Measurements from ENCODE around the gene ITPKB.

The ITPKB gene

DNA sequence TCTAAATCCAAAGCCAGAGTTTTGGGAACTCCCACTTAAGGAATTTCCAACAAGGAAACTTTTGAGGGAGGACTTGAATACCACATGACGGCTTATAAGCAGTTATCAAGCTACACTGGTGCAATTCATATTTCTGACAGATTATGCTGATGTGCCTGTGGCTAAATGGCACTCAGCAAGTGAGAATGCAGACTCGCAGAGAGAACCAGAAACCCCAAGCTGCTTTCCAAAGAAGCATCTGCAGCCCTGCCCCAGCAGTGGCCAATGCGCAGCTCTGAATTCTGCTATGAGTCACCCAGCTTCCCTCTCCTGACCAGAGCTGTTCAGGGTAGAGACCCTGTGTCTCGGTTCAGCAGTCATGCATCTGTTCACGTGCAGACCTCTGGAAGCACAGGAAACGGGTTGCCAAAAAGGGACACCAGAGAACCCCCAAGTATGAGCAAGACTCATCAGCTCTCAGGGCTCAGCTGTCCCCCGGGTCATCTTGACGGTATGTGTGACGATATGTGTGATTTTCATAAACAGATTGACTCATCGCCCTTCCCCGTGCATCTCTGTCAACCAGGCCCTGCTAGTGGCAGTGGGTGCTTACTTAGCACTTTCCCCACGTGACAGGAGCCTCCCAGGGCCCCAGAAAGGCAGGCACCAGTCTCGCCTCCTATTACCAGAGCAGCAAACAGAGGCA is 76.3 kb downstream of the ITPKB start:
- no peak for DNase-seq

DNA sequence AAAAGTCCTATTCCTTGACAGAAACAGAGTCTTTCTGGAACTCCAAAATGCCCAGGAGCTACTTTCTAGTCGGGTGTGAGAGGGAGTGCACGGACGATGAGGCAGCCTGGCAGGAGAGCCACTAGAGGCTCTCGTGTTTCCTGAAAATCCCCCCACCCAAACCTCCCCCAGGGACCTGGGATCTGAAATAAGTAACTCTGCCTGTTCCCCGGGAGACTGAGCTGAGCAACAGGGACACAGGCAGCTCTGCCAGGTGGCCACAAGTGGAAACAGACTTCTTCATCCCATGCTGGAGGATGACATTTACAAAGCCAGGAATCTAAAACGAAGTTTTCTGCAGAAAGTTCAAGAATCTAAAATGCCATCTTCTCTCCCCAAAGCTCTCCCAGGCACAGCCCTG is 77.1 kb downstream of the ITPKB start:
- DNase-seq: no peak

DNA sequence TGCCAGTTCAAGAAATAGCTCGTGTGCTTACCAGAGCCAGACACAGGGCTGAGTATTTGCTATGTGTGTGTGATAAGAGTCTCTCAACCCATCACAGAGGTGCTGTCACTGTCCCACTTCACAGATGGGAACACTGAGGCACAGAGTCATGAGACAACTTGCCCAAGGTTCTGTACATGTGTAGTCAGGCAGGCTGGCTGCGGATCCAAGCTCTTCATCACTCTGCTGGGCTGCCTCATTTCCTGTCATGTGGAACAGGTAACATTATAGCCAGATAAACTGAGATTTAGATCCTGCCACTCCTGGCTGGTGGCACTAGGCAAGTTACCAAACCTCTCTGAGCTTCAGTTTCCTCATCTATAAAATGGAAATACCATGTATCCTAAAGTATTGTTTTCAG is 77.8 kb downstream of the ITPKB start:
- DNase-seq: no peak

DNA sequence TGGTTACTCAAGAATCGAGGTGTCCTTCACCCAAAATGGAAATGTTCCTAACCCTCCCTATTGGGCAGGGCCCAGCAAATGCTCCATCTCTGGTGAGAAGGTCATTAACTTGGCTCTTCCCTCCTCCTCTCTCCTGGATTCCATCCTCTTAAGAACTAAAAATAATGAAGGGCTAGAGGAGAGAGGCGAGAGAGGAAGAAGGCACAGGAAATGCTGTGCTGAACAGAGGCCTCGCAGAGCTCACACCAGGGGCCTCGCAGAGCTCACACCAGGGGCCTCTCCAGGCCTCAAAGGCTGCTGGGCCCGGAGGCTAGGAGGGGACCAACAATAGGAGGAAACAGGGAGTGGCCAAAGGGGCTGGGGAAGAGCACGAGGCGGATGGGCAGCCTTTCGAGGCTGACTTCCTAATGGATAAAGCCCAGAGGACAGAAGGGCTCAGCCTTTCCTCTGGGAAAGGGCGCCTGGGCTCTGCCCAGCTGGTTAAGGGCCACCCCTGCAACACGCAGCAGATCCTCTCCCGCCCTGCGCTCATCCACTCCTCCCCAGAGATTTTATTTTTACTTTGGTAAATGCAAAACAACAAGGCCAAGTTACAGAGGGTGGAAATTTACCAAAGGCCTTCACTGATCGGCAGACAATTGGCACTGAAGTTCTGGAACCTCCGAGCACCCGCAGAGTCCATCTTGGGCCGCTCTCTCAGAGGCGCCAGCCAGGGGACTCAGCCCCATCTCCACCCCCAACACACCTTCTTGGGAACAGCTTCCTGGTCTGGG is 78.5 kb downstream of the ITPKB start:
- no peak for DNase-seq

DNA sequence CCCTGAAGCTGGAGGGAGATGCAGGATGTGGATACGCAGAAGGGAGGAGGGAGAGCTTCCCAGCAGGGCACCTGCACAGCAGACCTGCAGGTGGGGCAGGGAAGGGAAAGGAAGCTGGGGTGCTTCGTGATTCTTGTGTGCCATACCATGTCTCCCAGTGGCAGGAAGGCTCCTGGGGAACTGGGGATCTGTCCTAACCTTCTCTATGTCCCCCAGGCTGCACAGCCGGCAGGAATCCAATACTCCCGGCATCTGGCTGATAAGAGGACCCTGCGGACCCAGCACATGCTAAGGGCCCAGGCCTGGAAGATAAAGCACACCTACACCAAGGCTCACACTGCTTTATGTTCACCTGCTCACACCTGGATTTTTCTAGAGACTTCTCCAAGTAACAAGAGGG is 79.4 kb downstream of the ITPKB start:
- DNase-seq: no peak

DNA sequence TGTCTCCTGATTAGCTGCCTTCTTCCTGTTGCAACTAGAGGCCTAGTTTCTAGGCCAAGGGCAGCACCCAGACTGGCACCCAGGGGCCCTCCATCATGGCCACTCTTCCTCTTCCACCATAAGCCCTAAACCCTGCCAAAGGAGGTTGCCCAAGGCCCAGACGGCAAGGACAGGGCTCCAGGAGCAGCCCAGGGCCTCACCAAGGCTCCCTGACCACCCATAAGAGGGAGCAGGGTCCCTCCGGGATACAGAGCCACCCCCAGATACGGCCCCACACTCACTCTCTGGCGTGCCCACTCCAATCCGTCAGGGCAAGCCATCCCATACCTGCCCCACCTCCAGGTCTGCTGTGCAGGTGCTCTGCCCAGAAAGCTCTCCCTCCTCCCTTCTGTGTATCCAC is 79.9 kb downstream of the ITPKB start:
- DNase-seq: no peak

DNA sequence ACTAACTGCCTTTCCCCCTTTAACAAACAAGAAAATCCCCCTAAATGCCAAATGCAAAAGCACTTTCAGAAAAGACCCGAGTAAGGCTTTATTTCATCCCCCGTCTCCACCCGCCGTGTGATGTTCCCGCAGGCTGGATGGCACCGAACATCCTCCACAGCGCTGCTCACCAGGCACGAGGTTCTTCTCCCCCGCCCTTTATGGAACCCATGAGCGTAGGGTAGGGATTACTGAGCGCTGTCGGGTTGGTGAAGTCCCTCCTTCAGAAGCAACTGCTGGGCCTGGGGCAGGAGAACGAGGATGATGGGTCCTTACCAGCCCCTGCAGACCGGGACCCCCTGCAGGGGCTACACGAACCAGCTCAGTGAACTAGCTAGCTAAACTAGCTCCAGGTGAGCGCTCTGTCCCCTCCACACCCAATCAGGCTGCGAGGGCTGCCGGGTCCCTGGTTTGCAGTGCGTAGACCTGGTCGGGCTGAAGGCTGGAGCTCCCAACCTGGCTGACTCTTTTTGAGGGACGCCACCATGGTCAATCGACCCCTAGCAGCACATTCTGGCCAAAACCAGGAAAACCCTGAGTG is 80.4 kb downstream of the ITPKB start:
- DNase-seq: no peak

DNA sequence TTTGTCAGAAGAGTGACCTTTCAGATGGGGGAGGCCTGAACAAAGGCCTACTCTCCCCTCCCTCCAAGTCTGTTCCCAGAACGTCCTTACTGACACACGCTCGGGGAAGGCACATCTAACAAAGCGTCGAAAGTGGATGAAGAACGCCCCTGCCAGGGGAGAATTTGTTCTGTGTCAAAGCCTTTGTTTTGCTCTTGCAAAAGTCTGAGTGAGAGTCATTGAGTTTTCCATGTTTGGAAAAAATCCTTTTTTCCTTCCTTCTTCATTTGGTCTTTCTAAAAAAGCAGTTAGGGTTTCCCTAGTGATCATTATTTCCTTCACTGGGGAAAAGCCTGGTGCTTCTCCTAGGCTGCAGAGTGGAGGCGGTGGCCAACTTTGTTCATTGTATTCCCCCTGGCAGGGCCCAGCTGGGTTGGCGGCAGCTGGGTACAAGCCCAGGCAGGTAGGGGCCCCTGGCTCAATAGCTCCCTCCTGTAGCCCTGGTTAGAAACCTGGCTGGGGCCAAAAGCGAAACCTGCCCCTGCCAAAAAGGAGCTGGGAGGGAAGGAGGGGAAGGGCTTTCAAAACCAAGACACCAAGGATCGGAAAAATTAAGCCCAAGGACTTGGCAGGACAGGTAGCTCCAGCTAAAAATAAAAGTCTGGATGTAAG is 81.1 kb downstream of the ITPKB start:
- peak; percentile 54 for DNase-seq

DNA sequence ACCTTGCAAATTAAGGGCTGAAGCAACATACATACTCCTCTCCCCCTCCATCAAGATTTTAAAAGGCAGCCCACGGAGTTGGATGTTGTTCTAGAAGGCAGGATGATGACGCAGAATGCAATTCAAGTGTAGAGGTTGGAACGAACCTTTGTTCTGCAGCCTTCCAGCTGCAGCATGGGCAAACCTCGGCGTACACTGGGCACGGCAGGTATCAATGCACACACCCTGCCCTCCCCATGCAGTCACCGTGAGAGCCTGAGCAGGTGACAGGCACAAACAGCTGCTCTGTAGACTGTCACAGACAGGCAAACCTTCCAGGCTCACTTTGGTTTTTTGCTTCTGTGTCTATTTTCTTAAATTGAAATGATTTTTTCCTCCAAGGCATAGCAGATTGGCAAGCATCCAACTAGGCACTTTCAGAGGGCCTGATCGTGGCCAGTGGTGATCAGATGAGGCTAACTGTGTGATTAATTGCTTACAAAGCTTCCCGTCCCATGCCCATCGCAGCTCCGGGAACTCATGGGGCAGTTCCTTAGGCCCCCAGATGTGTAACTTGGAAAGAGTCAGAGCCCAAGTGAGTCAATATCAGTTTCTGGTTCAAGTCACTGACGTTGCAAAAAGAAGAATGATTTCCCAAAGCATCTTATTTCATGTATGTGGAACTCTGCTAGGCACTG is 82.3 kb downstream of the ITPKB start:
- peak; percentile 78 for DNase-seq

DNA sequence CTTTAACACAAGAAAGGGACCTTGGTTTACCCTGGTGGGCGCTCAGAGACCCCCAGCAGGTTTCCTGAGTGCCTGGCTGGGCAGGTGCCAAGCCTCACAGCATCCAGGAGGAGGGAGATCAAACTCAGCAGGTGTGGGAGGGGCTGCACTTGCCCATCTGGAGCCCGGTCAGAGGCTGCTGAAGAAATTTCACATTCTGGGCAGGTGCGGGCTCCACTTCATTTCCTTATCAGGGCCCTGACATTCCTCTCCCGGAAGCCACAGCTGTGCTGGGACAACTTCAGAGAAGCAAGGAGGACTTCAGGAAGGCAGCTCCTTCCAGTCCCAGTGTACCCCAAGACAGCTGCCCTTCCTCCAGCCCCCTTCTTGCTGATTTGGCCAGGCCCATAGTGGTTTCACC is 82.9 kb downstream of the ITPKB start:
- DNase-seq: peak; percentile 70

DNA sequence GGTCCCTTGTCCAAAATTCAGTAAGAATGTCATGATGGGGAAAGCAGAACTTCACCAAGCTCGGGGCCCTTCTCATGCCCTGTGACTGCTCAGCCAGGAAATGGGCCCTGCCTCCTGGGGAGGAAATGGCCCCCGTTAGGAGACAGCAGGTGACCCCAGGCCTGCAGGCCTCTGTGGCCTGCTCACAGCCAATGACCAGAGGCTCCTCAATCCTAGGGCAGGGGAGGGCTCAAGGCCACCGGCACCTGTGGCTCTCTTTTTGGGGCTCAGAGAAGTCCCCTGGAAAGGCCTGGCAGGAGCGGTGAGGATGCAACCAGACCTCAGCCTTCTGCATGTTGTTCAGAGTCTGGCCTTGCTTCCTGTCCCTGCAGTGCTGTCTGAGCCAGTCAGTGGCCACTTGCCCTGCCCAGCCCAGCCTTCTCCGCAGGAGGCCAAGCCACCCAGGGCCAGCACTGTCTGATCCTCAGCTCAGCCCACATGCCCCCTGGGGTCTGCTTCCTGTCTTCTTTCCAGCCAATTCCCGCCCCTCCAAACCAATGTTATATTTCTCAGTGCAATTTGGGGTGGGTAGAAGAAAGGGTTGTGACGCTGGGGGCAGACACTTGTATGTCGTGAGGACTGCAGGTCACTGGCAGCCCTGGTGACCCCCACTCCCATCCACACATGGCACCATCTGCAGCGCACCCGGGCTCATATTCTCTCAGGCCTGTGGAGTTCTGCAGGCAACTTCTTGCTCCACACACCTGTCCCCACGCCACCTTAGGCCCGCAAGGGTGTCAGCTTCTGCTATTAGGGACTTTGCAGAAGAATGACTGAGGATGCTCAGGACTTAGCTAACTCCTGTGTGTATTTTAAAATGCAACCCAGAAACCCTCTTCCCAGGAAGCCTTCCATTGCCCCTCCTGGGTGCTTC is 83.6 kb downstream of the ITPKB start:
- DNase-seq: no peak

DNA sequence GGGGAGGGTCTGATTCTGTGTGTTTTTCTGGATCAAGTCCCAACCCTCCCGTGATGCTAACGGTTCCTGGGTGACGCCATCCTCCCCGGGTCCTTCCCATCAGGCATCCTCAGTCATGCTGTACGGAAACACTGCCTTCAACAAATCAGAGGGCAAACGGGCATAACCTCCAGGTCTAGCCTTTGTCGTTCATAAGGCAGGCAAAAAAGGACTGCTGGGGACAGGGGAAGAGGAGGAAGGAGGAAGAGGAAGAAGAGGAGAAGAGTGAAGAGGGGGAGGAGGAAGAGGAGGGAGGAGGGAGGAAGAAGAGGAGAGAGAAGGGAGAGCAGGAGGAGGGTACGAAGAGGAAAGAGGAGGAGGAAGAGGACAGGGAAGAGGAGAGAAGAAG is 84.4 kb downstream of the ITPKB start:
- DNase-seq: no peak

DNA sequence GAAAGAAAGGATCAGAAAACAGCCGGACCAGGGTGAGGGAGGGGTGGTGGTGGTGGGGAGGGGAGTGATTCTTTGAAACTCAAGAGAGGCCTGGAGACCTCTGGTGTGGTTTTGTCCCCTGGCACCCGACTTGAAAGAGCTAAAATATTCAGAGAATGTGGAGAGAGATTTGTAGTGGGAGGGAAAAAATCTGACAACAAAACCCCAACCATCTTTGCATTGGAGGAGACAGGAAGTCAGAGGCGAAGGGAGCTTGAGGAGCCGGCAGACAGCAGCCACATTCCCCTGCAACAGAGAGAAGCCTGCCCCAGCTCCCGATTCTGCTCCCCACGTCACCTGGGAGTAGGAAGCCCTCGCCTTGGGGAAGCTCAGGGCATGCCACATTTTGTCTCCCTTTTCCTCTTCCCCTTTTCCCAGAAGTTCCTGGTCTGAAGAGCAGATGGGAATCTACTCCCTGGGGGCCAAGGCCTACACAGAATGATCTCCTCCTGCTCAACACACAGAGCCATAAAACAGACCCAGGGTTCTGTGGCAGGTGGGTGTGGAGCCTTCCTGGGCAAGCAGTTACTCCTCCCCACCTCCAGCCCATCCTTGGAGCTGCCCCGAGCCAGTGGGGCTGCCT is 84.9 kb downstream of the ITPKB start:
- DNase-seq: no peak

DNA sequence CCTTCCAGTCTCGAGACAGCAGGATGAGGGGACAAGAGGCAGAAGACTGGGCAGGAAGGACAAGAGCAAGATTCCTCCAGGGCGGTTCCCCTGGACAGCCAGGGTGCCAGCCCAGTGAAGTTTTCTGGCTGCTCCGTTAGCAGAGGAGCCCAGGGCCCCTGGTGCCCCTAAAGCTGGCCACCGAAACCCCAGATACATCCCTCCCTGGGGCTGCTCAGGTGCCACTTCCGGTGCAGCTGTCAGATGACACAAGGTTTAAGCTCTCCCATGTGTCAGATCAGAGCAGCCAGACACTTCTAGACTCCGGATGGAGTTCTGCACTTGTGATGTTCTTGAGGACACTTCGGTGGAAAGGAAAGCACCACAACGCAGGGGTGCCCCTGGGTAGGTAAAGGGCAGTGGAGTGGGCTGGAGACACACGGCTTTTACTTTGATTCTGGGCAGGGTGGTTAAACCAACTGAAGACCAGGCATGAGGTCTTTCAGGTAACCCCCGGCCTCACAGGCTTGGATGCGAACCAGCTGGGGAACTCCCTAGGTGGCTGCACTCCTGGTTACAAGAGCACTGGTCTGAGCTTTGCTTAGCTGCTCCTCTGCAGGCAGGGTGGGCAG is 85.7 kb downstream of the ITPKB start:
- DNase-seq: no peak

DNA sequence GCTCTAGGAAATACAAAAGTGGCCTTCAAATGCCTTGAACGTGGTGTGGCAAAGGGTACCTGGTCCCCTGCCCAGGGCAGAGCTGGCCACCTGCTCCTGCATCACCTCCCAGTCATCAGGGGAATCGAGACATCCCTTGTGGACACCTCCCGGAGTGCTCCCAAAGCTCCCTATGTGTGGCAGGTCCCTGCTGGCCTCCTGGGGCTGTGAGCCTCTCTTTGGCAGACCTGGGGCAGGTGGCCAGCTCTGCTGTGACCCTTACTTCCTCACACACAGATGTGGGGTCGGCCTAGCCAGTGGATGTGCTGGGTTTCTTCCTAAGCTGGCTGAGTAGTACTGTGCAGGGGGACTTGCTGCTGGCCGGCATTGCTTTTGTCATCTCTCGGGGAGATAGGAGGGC is 86.5 kb downstream of the ITPKB start:
- DNase-seq: no peak

DNA sequence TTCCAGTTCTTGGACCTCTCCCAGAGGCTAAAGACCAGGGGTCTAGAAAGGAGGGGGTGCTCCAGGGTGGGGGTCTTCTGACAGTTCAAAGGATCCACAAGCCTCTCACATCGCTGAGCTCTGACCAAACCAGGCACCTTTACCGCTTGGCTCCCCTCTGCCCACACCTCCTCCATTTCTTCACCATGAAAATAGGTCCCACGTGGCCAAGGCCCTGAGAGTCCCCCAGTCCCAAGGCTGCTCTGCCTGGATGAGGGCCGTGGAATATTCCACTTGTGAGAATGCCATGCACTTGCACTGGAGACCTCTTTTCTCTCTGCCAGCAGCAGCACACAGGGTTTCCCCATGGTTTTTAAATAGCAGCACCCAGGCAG is 87.4 kb downstream of the ITPKB start:
- DNase-seq: no peak

DNA sequence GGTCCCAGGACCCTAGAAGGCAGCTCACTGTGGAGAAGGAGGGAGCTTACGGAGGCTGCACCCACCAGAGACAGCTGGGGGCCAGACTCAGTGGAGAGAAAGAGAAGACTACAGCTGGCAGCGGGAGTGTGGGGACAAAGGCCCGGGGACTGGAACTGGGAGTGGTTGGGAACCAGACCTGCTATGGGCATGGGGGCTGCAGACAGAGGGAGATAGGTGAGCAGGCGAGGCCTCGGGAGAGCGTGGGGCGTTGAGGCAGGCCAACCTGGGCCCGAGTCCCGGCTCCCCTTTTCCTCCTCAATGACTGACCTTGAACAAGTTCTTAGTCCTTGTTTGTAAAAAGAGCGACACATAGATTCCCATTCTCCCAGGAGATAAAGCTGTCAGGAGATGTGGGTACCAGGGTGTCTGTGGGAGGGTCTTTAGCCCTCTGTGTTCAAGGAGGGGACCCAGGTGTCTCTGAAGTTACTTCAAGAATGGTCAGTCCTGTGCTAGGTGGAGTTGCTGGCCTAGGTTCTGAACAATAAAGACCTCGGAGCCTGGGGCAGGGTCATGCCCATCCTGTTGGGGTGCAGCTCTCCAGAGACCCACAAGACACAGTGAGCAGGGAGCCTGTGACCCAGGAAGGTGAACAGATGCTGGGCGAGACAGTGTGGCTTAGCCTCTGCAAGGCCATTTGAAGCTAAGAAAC is 87.9 kb downstream of the ITPKB start:
- no peak for DNase-seq

DNA sequence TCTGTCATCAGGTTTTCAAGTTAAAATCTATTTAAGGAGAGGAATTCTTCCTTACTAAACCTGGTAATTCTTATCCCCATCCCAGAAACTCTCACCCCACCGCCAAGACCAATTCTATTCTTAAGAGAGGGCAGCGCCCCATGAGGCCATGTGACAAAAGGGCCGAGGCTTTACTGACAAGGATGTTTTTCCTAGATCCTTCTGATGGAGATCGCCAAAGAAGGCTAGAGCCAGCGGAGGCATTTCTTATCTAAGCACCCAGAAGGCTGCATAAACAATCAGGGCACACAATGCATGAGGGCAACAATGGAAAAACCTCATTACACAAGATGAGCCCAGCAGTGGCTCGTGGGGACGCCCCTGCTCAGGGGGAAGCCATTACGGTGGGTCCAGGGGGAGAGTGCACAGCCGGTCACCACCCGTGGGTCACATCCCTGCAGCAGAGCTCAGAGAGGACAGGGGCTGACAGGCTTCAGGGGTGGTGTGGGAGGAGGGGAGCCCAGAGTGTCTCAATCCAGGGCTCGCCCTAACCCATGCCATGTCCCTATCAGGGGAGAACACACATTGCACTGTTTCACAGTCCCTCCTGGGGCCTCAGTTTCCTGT is 88.7 kb downstream of the ITPKB start:
- no peak for DNase-seq

DNA sequence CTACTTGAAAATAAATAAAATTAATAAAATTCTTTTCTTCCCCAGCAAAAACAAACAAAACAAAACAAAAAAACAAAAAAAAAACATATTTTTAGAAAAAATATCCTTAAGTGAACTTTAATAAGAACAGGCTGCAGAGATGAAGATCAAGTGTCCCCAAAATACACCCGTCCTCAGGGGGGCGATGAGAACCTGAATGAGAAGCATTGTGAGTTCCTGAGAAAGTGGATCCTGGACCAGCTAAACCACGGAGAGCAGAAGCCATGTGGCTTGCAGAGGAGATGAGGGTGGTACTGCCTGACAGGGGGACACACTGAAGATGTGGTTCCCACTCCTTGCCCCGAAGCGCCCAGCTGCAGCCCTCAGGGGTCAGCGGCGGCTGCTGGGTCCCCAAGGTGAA is 89.3 kb downstream of the ITPKB start:
- no peak for DNase-seq

DNA sequence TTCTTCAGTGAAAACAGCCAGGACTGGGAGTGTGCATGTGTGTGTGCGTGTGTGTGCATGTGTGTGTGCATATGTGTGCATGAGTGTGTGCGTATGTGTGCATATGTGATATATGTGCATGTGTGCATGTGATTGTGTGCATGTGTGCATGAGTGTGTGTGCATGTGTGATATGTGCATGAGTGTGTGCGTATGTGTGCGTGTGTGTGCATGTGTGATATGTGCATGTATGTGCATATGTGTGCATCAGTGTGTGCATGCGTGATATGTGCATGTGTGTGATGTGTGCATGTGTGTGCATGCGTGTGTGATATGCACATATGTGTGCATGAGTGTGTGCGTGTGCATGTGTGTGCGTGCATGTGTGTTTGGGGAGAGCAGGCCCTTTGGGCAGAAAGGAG is 89.8 kb downstream of the ITPKB start:
- no peak for DNase-seq
